Measurements from ENCODE around the gene CA4. TPM values are rescaled to one million over a fixed set of nuclear protein-coding genes. Genes with fewer than 3 reads are reported as not detected.
A peak's percentile ranks its signal among the peaks of the same experiment; 100 is the strongest.

The CA4 gene
- total RNA-seq, 2 experiments from 2014 or later, result not detected

DNA sequence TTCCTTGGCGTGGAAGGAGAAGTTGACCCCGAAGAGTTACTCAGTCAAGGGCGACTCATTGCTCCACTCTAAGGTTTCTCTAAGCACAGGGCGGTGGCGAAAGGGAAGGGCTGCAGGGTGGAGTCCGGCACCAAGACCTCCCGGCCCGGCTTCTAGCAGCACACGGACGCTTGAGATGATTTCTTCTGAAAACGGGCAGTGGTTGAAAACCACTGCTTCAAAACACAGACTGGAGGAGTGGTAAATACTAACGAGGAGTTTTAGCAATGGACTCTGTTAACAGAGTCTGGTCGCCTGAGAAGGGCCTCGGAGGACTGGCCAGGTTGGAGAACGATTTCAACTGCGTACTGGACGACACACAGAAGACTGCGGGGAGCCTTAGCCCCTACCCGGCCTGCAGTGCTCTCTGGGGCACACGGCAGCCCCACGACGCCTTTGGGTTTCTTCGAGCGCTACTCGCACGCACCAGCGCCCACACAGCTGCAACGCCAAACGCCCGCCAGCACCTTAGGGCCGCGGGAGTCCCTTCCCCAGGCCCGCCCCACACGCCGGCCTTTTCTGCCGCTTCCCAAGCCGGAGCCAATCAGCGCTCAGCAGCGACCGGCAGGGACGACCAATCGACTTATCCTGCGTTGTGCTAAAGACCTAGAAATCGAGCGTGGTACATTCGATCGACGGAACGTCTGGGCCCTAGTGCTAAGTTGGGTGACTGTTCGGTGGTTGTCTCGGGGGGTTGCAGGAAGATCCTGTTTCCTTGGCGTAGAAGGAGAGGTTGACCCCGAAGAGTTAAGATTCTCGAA is 14.4 kb upstream of the CA4 start:
- POLR2A ChIA-PET, result no interaction called here

DNA sequence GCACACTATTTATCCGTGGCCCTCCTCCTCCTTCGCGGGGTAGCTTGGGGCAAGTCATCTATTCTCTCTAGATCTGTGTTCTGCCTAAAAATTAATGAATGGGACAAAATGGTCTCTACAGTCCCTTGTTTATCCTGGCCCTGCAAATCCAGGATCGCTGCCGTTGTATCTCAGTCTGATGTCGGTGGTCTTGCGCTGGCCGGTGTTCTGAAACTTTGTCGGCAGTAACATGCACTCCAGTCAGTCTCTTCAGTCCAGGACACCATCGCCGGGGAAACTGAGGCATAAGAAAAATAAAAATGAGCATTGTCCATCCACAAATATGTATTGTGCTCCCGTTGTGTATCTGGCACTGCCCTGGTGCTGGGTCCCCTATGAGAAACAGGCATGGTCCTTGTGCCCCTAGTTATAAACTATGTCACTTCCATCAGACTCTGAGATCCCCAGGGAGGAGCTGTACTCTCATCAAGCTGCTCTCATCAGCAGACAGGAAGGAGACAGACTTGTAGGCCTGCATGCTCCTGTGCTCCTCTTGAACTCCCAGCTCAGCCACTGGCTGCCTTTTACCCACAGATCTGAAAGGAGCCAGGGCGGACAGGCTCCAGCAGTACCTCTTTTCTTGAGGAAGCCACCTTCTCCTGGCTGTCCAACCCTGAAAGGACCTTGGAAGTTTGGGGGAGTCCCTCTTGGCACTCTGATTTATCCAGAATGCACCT is 13.7 kb upstream of the CA4 start:
- Mint-ChIP-seq H3K36me3 (ENCODE audit: low read depth) (peaks cover 7% of the 10 kb centered on the region), H3K4me1 (ENCODE audit: low read depth) (peaks cover 24% of the 10 kb centered on the region), H3K27ac (no peak overlapping the region), H3K4me3 (peak overlapping the region; percentile 80), H3K27me3 (peaks cover 46% of the 10 kb centered on the region), H3K9me3 (no peaks in the 10 kb centered on the region)
- ChIA-PET POLR2A (no interaction called here), CTCF (no interaction called here)
- no peak for ATAC-seq
- DNase-seq, result no peak
- intact Hi-C loops (cut with micrococcal nuclease), result no loop called here
- TF ChIP-seq, protein P1, sequence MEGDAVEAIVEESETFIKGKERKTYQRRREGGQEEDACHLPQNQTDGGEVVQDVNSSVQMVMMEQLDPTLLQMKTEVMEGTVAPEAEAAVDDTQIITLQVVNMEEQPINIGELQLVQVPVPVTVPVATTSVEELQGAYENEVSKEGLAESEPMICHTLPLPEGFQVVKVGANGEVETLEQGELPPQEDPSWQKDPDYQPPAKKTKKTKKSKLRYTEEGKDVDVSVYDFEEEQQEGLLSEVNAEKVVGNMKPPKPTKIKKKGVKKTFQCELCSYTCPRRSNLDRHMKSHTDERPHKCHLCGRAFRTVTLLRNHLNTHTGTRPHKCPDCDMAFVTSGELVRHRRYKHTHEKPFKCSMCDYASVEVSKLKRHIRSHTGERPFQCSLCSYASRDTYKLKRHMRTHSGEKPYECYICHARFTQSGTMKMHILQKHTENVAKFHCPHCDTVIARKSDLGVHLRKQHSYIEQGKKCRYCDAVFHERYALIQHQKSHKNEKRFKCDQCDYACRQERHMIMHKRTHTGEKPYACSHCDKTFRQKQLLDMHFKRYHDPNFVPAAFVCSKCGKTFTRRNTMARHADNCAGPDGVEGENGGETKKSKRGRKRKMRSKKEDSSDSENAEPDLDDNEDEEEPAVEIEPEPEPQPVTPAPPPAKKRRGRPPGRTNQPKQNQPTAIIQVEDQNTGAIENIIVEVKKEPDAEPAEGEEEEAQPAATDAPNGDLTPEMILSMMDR (IDR thresholded peaks at IDR 0.05), result no peak

More for the DNA sequence above, 14.4 kb upstream of the CA4 start:
- H3K27me3 Mint-ChIP-seq, result peaks cover 38% of the 10 kb centered on the region
- CTCF ChIA-PET, result no interaction called here
- peak overlapping the region; percentile 80 for H3K4me3 Mint-ChIP-seq
- TF ChIP-seq, protein P1 (IDR thresholded peaks at IDR 0.05), result no peak
- intact Hi-C loops (cut with micrococcal nuclease), result no loop called here
- peaks cover 24% of the 10 kb centered on the region for H3K4me1 Mint-ChIP-seq (ENCODE audit: low read depth)
- H3K36me3 Mint-ChIP-seq (ENCODE audit: low read depth), result peaks cover 7% of the 10 kb centered on the region
- ATAC-seq (peak; percentile 96), DNase-seq (peak; percentile 89)
- peak overlapping the region; percentile 63 for H3K27ac Mint-ChIP-seq
- no peaks in the 10 kb centered on the region for H3K9me3 Mint-ChIP-seq

DNA sequence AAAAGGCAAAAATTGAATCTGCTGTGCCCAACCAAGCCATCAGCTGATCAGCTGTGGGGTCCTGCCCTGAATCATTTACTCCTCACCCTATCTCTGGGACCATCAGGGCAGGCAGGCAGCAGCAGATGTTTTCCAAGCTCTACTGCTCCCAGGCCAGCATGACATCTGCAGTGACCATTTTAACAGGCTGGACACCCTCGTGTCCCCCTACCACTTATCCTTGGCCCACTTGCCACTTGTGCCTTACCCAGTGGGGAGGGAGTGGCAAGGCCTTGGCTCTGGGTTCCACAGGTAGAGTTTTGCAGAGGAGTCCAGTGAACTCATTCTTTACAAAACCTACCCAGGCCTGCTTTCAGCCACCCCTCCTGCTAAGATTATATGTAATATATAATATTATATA is 12.0 kb upstream of the CA4 start:
- intact Hi-C loops (cut with micrococcal nuclease), result no loop called here
- CTCF ChIA-PET, result no interaction called here
- Mint-ChIP-seq H3K27ac (no peak overlapping the region), H3K27me3 (peaks cover 61% of the 10 kb centered on the region), H3K36me3 (ENCODE audit: low read depth) (peaks cover 2% of the 10 kb centered on the region), H3K4me1 (ENCODE audit: low read depth) (peaks cover 25% of the 10 kb centered on the region), H3K9me3 (no peaks in the 10 kb centered on the region), H3K4me3 (no peak overlapping the region)
- POLR2A ChIA-PET, result no interaction called here
- TF ChIP-seq, protein P1 (IDR thresholded peaks at IDR 0.05), result no peak
- ATAC-seq (no peak), DNase-seq (no peak)

DNA sequence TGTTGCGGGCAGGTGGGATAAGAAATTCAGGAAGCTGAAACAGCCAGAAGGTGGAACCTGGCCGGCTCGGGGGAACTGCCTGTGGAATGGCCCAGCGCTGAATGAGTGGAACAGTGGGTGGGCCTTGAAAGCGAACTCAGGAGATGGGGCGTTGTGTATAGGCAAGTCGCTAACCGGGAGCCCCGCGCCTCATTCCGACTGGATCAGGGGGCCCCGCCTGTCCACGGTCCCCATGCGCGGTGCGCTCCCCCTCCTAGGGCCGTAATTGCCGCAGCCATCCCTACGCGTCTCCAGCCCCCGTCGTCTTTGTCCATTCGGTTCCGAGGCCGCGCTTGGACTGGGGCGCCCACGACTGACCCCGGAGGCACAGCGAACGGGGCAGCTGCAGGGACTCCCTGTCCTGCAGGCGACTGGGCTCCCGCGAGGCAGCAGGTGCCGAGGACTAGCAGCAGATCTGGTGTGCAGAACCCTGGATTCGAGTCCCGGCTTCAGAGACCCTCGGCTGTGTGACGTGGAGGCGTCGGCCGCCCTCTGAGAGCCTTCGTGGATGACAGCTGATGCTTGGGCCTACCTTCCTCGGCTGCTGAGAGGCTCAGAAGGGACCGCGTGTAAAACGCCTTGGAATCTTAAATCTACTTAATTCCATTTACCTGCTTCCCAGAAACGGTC is 10.9 kb upstream of the CA4 start:
- intact Hi-C loops (cut with micrococcal nuclease), result no loop called here
- H3K27ac Mint-ChIP-seq, result no peak overlapping the region
- DNase-seq, result no peak
- H3K9me3 Mint-ChIP-seq, result no peaks in the 10 kb centered on the region
- POLR2A ChIA-PET, result interaction anchor here (0.6 kb wide), 1 partner anchor 710 kb away, joined by 3 read pairs; no protein-coding TSS in a partner anchor
- no peak overlapping the region for H3K4me3 Mint-ChIP-seq
- H3K27me3 Mint-ChIP-seq, result peaks cover 72% of the 10 kb centered on the region
- ATAC-seq, result no peak
- no peaks in the 10 kb centered on the region for H3K36me3 Mint-ChIP-seq (ENCODE audit: low read depth)
- CTCF ChIA-PET, result interaction anchor here (5.1 kb wide), 1 partner anchor 13 kb away, joined by 34 read pairs; the partner anchor contains the start of gene CA4
- peaks cover 33% of the 10 kb centered on the region for H3K4me1 Mint-ChIP-seq (ENCODE audit: low read depth)
- TF ChIP-seq, protein P1 (IDR thresholded peaks at IDR 0.05), result no peak

Measured in activated CD8-positive, alpha-beta T cell treated with anti-CD3 and anti-CD28 coated beads for 36 hours (primary cell).